HL-60 (cell line): ENCODE data around the gene GHSR.

Experiments used
- CTCF ChIP-seq: IDR thresholded peaks from one replicate; pipeline ENCODE4 v1.5.1; 2011; ENCODE audit warnings: low read length, control low read depth, inconsistent platforms; ENCODE audit not compliant: insufficient read depth
- GABPA ChIP-seq: IDR thresholded peaks from 2 replicates; pipeline ENCODE4 v1.6.1; 2012; ENCODE audit warnings: low read depth
- POLR2AphosphoS5 ChIP-seq: IDR thresholded peaks from 2 replicates; pipeline ENCODE4 v1.6.1; 2012; ENCODE audit warnings: low read depth
- REST ChIP-seq: IDR thresholded peaks from 2 replicates; pipeline ENCODE4 v1.6.1; 2012; ENCODE audit warnings: low read depth; ENCODE audit not compliant: insufficient replicate concordance

GRCh38 chr3:172465281-172465680 lies 17.0 kb upstream of the GHSR start:
- TF ChIP-seq POLR2AphosphoS5 (no peak), CTCF (no peak), REST (no peak), GABPA (no peak)
